DOHH2 (cell line): ENCODE data around the gene PDE6D.
A peak's percentile ranks its signal among the peaks of the same experiment; 100 is the strongest.

Experiments
- H3F3A ChIP-seq: fragments of 200-600 bp; sonication (generic), shearing (Covaris generic); 2 replicates; pipeline ENCODE4 v1.6.0; 2016; ENCODE audit warnings: antibody characterized with exemption, mild to moderate bottlenecking; ENCODE audit not compliant: control insufficient read depth, insufficient read depth
- H3K27ac ChIP-seq: fragments of 200-600 bp; sonication (generic); 2 replicates; pipeline ENCODE4 v1.5.1; 2014; ENCODE audit warnings: low read depth, mild to moderate bottlenecking, low read length, moderate library complexity
- H3K27me3 ChIP-seq: fragments of 200-600 bp; sonication (generic); 2 replicates; pipeline ENCODE4 v1.6.1; 2014; ENCODE audit warnings: mild to moderate bottlenecking, low read length, mixed read lengths; ENCODE audit not compliant: control insufficient read depth
- H3K36me3 ChIP-seq: fragments of 200-600 bp; sonication (generic); 2 replicates; pipeline ENCODE4 v1.6.1; 2014; ENCODE audit warnings: mild to moderate bottlenecking, low read length, moderate library complexity, mixed read lengths; ENCODE audit not compliant: control insufficient read depth
- H3K4me1 ChIP-seq: fragments of 200-600 bp; sonication (generic); 2 replicates; pipeline ENCODE4 v1.6.1; 2014; ENCODE audit warnings: mild to moderate bottlenecking, low read length, mixed read lengths; ENCODE audit not compliant: control insufficient read depth
- H3K4me2 ChIP-seq: fragments of 200-600 bp; sonication (generic); 2 replicates; pipeline ENCODE4 v1.6.0; 2014; ENCODE audit warnings: mild to moderate bottlenecking, low read length, moderate library complexity
- H3K4me3 ChIP-seq: fragments of 200-600 bp; sonication (generic); 2 replicates; pipeline ENCODE4 v1.5.1; 2014; ENCODE audit warnings: mild to moderate bottlenecking, low read length, mixed read lengths
- H3K79me2 ChIP-seq: fragments of 200-600 bp; sonication (generic); 2 replicates; pipeline ENCODE4 v1.6.1; 2014; ENCODE audit warnings: mild to moderate bottlenecking, low read length, mixed read lengths; ENCODE audit not compliant: control insufficient read depth
- H3K9me2 ChIP-seq: fragments of 200-600 bp; sonication (generic); replicated peaks from 2 replicates; pipeline ENCODE4 v1.6.1; 2014; ENCODE audit warnings: mild to moderate bottlenecking, low read length, mixed read lengths; ENCODE audit not compliant: control insufficient read depth
- H3K9me3 ChIP-seq: fragments of 200-600 bp; sonication (generic); 2 replicates; pipeline ENCODE4 v1.6.1; 2014; ENCODE audit warnings: antibody characterized with exemption, low read length, mixed read lengths; ENCODE audit not compliant: control insufficient read depth, insufficient read depth
- H4K20me1 ChIP-seq: fragments of 200-600 bp; sonication (generic); 2 replicates; pipeline ENCODE4 v1.6.0; 2014; ENCODE audit warnings: low read depth, mild to moderate bottlenecking, antibody characterized with exemption, low read length, moderate library complexity; ENCODE audit not compliant: control insufficient read depth, insufficient read depth
- CTCF ChIP-seq: fragments of 200-600 bp; sonication (generic); IDR thresholded peaks from one replicate; pipeline ENCODE4 v1.5.1; 2014; ENCODE audit warnings: antibody characterized with exemption, mild to moderate bottlenecking, low read depth, low read length; ENCODE audit not compliant: poor library complexity, severe bottlenecking
- EZH2phosphoT487 ChIP-seq: fragments of 200-600 bp; sonication (generic); IDR thresholded peaks from 2 replicates; pipeline ENCODE4 v1.6.1; 2017; ENCODE audit warnings: borderline replicate concordance, mild to moderate bottlenecking, antibody characterized with exemption, low read length, moderate library complexity, mixed read lengths

PDE6D gene

DNA sequence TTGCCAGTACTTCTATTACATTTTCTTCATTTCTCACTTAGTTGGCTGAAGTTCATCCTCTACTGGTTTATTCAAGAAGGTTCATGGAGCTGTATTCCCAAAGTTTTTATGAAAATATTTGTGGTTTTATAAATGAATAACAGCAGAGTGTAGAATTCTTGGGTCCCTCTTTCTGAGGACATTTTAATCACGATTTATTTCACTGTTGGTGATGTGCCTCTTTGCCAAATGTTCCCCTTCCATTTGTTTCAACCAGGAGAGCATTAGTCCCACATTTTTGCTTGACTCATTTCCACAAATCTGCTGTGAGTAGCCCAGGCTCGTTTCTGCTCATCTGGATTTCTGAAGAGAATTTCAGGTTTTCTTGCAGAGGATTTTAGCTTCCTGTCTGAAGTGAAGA is 25.9 kb upstream of the PDE6D start:
- no peak overlapping the region for H3K4me2 ChIP-seq

GRCh38 chr2:231803501-231804138 is 22.5 kb upstream of the PDE6D start:
- Histone ChIP-seq H3K9me3 (no peaks in the 10 kb centered on the region), H4K20me1 (no peaks in the 10 kb centered on the region), H3K36me3 (peaks cover 76% of the 10 kb centered on the region)

More for the DNA sequence above, 25.9 kb upstream of the PDE6D start:
- peaks cover 7% of the 10 kb centered on the region for H3K79me2 ChIP-seq
- H4K20me1 ChIP-seq = no peaks in the 10 kb centered on the region
- H3K4me1 ChIP-seq = no peaks in the 10 kb centered on the region
- H3K9me2 ChIP-seq = no peaks in the 10 kb centered on the region
- no peaks in the 10 kb centered on the region for H3F3A ChIP-seq
- no peak overlapping the region for H3K27ac ChIP-seq
- TF ChIP-seq CTCF (no peak), EZH2phosphoT487 (no peak)
- peaks cover 62% of the 10 kb centered on the region for H3K36me3 ChIP-seq
- H3K4me3 ChIP-seq = no peak overlapping the region
- no peaks in the 10 kb centered on the region for H3K9me3 ChIP-seq
- no peaks in the 10 kb centered on the region for H3K27me3 ChIP-seq

GRCh38 chr2:231800493-231801091 is 19.5 kb upstream of the PDE6D start:
- no peaks in the 10 kb centered on the region for H3K4me1 ChIP-seq
- no peak overlapping the region for H3K4me2 ChIP-seq
- H3F3A ChIP-seq = 0 out of 2 replicates have a peak, but pooled peaks cover 4% of the 10 kb centered on the region
- no peaks in the 10 kb centered on the region for H4K20me1 ChIP-seq
- H3K79me2 ChIP-seq = peaks cover 15% of the 10 kb centered on the region
- no peak overlapping the region for H3K27ac ChIP-seq
- TF ChIP-seq EZH2phosphoT487 (no peak), CTCF (peak; percentile 87)
- no peaks in the 10 kb centered on the region for H3K9me2 ChIP-seq
- no peaks in the 10 kb centered on the region for H3K9me3 ChIP-seq
- no peak overlapping the region for H3K4me3 ChIP-seq
- H3K27me3 ChIP-seq = no peaks in the 10 kb centered on the region
- H3K36me3 ChIP-seq = peaks cover 73% of the 10 kb centered on the region

More at GRCh38 chr2:231803501-231804138, 22.5 kb upstream of the PDE6D start:
- H3K79me2 ChIP-seq = peaks cover 11% of the 10 kb centered on the region
- no peaks in the 10 kb centered on the region for H3K9me2 ChIP-seq
- no peak overlapping the region for H3K27ac ChIP-seq
- no peak overlapping the region for H3K4me3 ChIP-seq
- H3K4me1 ChIP-seq = no peaks in the 10 kb centered on the region
- H3K4me2 ChIP-seq = no peak overlapping the region
- H3F3A ChIP-seq = 0 out of 2 replicates have a peak, but pooled peaks cover 4% of the 10 kb centered on the region
- no peak for TF ChIP-seq CTCF
- TF ChIP-seq EZH2phosphoT487 = no peak
- H3K27me3 ChIP-seq = no peaks in the 10 kb centered on the region
